RWPE1 (cell line): ENCODE measurements around the gene MFSD2B.

Experiments used
- CTCF ChIA-PET: fragments of 350-600 bp; sonication (Branson Sonifier 250); formaldehyde crosslinking; extraction: SDS; loops from one replicate; lab custom pipeline; 2021; lab: Yijun Ruan, JAX
- POLR2A ChIA-PET: fragments of 400-600 bp; formaldehyde crosslinking; extraction: SDS; loops from one replicate; lab custom pipeline; 2020; ENCODE audit warnings: antibody characterized with exemption; ENCODE audit not compliant: low non-redundant PET; lab: Yijun Ruan, JAX
- DNase-seq: peaks from one replicate; pipeline ENCODE4 v3.0.0; 2012; ENCODE audit warnings: low spot score
- H3K27ac ChIP-seq: fragments of 450-650 bp; 2 replicates; pipeline ENCODE4 v1.5.1; 2017
- CTCF ChIP-seq: fragments of 450-650 bp; conservative IDR thresholded peaks from 2 replicates; pipeline ENCODE4 v1.5.1; 2017; ENCODE audit warnings: low read depth, mild to moderate bottlenecking

The MFSD2B gene

DNA sequence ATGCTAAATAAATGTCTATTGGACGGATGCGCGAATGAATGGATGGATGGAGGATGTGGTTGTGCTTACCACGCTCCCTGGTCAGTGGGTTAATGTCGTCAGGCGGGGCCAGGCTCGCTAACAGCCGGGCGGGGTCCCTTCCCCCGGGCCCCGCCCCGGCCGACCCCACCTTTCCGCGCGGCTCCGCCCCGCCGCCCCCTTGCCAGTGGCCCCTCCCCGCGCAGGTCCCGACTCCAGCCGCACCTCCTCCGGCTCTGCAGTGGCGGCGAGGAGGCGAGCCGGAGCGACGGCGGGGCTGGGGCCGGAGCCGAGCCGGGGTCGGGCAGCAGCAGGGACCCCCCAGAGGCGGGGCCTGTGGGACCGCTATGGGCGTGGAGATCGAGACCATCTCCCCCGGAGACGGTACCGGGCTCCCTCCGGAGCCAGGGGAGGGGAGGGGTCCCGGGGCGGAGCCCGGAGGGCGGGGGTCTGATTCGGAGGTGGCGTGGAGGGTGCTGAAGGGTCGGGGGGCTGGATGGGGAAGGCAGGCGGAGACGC lies 39.7 kb downstream of the MFSD2B start, which contains the start of gene FKBP1B:
TSS of gene FKBP1B (plus strand) at position 257 of the 537 bp plus-strand sequence. CDS start at position 366, 109 bp downstream.
- POLR2A ChIA-PET: interaction anchor here (1.0 kb wide), 1 partner anchor 123 kb away, joined by 3 read pairs; the partner anchor contains the start of gene ATAD2B
- peak within 1 kb of the TSS; percentile 32 for H3K27ac ChIP-seq
- TF ChIP-seq CTCF: no peak
- DNase-seq: peak; percentile 51
- CTCF ChIA-PET: no interaction called here

DNA sequence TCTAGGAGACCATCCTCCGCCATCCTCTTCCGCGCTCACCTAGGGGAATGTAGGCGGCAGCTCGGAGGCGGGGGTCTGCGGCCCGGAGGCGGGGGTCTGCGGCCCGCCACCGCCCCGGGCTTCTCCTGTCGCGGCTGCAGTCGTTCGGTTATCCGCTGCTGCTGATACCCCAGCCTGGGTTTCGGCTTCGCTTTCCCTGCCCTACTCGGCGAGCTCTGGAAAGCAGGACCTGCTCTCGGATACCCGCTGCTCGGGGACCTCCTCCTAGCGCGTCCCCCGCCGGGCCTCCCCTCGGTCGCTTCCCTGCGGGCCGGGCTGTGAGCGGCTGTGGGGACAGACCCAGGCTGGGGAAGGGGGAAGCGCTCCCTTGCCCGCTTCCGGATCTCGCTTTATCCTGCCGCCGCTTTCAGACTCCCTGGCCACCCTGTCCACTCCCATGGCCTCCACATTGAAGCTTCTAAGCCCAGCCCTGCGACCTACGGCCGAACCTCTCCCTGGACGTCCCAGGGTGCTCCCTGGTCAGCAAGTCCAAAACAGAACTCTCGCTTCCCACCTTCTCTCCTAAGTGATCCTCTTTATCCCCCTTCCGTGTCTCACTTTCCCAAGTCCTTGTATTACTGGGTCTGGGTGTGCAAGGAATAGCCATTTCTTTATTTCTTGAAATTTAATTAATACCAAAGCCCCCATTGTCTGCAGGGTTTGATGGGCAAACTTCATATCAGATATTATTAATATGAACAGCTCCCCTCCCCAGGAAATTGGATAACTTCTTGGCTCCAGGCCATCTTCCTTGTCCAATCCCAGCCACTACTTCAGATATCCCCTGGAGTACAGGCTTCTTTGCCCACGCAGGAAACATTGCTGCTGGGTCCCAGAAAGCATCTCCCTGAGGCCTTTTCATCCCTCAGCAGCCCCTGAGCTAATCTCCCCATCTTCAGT lies 40.4 kb downstream of the MFSD2B start:
- ChIA-PET CTCF (interaction anchor here (0.7 kb wide), 1 partner anchor 34 kb away, joined by 3 read pairs; the partner anchor contains the start of gene TP53I3), POLR2A (no interaction called here)
- no peak for DNase-seq
- TF ChIP-seq CTCF: no peak
- H3K27ac ChIP-seq: peak overlapping the region; percentile 6

- H3K27ac ChIP-seq: no peak overlapping the region
- ChIA-PET POLR2A (no interaction called here), CTCF (no interaction called here)
- DNase-seq: no peak
- TF ChIP-seq CTCF: no peak
These were observed 41.9 kb downstream of the MFSD2B start for GRCh38 chr2:24051833-24052232.

- TF ChIP-seq CTCF: no peak
- no peak overlapping the region for H3K27ac ChIP-seq
- ChIA-PET CTCF (interaction anchor here (0.6 kb wide), 1 partner anchor 171 kb away, joined by 3 read pairs; no protein-coding TSS in a partner anchor), POLR2A (no interaction called here)
- no peak for DNase-seq
These were observed 43.1 kb downstream of the MFSD2B start for GRCh38 chr2:24052951-24053350.

GRCh38 chr2:24054366-24055010 lies 44.6 kb downstream of the MFSD2B start:
- ChIA-PET POLR2A (no interaction called here), CTCF (interaction anchor here (0.6 kb wide), 1 partner anchor 230 kb away, joined by 3 read pairs; no protein-coding TSS in a partner anchor)
- DNase-seq: no peak
- H3K27ac ChIP-seq: no peak overlapping the region
- no peak for TF ChIP-seq CTCF

GRCh38 chr2:24055750-24056149 lies 45.9 kb downstream of the MFSD2B start:
- ChIA-PET POLR2A (no interaction called here), CTCF (interaction anchor here (0.6 kb wide), 1 partner anchor 65 kb away, joined by 3 read pairs; no protein-coding TSS in a partner anchor)
- no peak for DNase-seq
- TF ChIP-seq CTCF: no peak
- no peak overlapping the region for H3K27ac ChIP-seq
